ENCODE results near the gene MCOLN1. TPM values are rescaled to one million over a fixed set of nuclear protein-coding genes. Genes with fewer than 3 reads are reported as not detected.

MCOLN1 gene
- total and polyA plus RNA-seq, 9 of the 15 experiments (the other 6 are each of a cell fraction or from before 2014, with no cell fraction given) = 0.25 to 15.4 (median 7.1) TPM

- TF ChIP-seq YY1 (IDR thresholded peaks at IDR 0.05; ENCODE audit: borderline replicate concordance in 1 of 3, control insufficient read depth in 1 of 3, extremely low read depth in 1 of 3, insufficient read depth in 3 of 3, insufficient read length in 1 of 3, insufficient replicate concordance in 2 of 3, low read depth in 1 of 3, low read length in 2 of 3) (no peak), ATF6 (CRISPR knock-in tag; IDR thresholded peaks at IDR 0.05) (no peak), ZNF707 (CRISPR knock-in tag; conservative IDR thresholded peaks at IDR 0.05) (no peak), FOS (IDR thresholded peaks at IDR 0.05; ENCODE audit: extremely low read depth, insufficient read length) (no peak), VEZF1 (CRISPR knock-in tag; IDR thresholded peaks at IDR 0.05) (peak; percentile 67), SMC3 (conservative IDR thresholded peaks at IDR 0.05; ENCODE audit: insufficient read depth, low read depth, low read length) (no peak)
- TF ChIP-seq, protein P1, sequence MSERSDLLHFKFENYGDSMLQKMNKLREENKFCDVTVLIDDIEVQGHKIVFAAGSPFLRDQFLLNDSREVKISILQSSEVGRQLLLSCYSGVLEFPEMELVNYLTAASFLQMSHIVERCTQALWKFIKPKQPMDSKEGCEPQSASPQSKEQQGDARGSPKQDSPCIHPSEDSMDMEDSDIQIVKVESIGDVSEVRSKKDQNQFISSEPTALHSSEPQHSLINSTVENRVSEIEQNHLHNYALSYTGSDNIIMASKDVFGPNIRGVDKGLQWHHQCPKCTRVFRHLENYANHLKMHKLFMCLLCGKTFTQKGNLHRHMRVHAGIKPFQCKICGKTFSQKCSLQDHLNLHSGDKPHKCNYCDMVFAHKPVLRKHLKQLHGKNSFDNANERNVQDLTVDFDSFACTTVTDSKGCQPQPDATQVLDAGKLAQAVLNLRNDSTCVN (CRISPR knock-in tag; IDR thresholded peaks at IDR 0.05) = no peak; the same call in 1 of the 2 replicates
- TF ChIP-seq, protein P2, sequence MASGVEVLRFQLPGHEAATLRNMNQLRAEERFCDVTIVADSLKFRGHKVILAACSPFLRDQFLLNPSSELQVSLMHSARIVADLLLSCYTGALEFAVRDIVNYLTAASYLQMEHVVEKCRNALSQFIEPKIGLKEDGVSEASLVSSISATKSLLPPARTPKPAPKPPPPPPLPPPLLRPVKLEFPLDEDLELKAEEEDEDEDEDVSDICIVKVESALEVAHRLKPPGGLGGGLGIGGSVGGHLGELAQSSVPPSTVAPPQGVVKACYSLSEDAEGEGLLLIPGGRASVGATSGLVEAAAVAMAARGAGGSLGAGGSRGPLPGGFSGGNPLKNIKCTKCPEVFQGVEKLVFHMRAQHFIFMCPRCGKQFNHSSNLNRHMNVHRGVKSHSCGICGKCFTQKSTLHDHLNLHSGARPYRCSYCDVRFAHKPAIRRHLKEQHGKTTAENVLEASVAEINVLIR (CRISPR knock-in tag; IDR thresholded peaks at IDR 0.05) = no peak
- TF ChIP-seq, protein P3, sequence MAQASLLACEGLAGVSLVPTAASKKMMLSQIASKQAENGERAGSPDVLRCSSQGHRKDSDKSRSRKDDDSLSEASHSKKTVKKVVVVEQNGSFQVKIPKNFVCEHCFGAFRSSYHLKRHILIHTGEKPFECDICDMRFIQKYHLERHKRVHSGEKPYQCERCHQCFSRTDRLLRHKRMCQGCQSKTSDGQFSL (CRISPR knock-in tag; IDR thresholded peaks at IDR 0.05) = no peak
- TF ChIP-seq, protein P3 (tag; IDR thresholded peaks at IDR 0.05) = no peak
These were observed 16.6 kb upstream of the MCOLN1 start (continued) for GRCh38 chr19:7505682-7506384.

Data from K562 (cell line).